ENCODE results near the gene UBE2K. TPM values are rescaled to one million over a fixed set of nuclear protein-coding genes. Genes with fewer than 3 reads are reported as not detected.

The UBE2K gene
- total RNA-seq, 4 donors from 2014 or later: 28.7 to 38.8 (median 32.1) TPM

- intact Hi-C loops (cut with DNase I; ENCODE audit: low total_unique reads) (no loop called here), in situ Hi-C loops (cut with MboI; ENCODE audit: low sequenced_read_pairs in 4 of 4) (no loop called here)
These were observed 43.5 kb downstream of the UBE2K start for GRCh38 chr4:39741401-39741800.

GRCh38 chr4:39745920-39746319, 48.0 kb downstream of the UBE2K start:
- TF ChIP-seq CTCF (IDR thresholded peaks at IDR 0.05 in 4 of 5, conservative IDR thresholded peaks at IDR 0.05 in 1 of 5) (no peak), POLR2A (IDR thresholded peaks at IDR 0.05) (no peak)

More at GRCh38 chr4:39741401-39741800, 43.5 kb downstream of the UBE2K start:
- no peaks in the 10 kb centered on the region for H3K9me3 ChIP-seq
- peaks cover 0 to 5% of the 10 kb centered on the region in 2 donors for H3K4me1 ChIP-seq
- H3K27me3 ChIP-seq: no peaks in the 10 kb centered on the region
- no peak for ATAC-seq
- TF ChIP-seq POLR2A (IDR thresholded peaks at IDR 0.05) (no peak), CTCF (IDR thresholded peaks at IDR 0.05 in 4 of 5, conservative IDR thresholded peaks at IDR 0.05 in 1 of 5) (no peak)
- no peak for DNase-seq
- peaks cover 0 to 4% of the 10 kb centered on the region in 2 donors for H3K36me3 ChIP-seq
- H3K4me3 ChIP-seq: no peak overlapping the region
- H3K27ac ChIP-seq: no peak overlapping the region

GRCh38 chr4:39750216-39750615, 52.3 kb downstream of the UBE2K start:
- Histone ChIP-seq H3K36me3 (peaks cover 0 to 21% of the 10 kb centered on the region in 2 donors), H3K4me1 (peaks cover 0 to 5% of the 10 kb centered on the region in 2 donors), H3K9me3 (no peaks in the 10 kb centered on the region), H3K27ac (no peak overlapping the region), H3K27me3 (no peaks in the 10 kb centered on the region), H3K4me3 (no peak overlapping the region)
- ATAC-seq (no peak), DNase-seq (no peak)
- in situ Hi-C loops (cut with MboI; ENCODE audit: low sequenced_read_pairs in 4 of 4): no loop called here
- TF ChIP-seq POLR2A (IDR thresholded peaks at IDR 0.05) (no peak), CTCF (IDR thresholded peaks at IDR 0.05 in 4 of 5, conservative IDR thresholded peaks at IDR 0.05 in 1 of 5) (no peak)
- intact Hi-C loops (cut with DNase I; ENCODE audit: low total_unique reads): no loop called here

More at GRCh38 chr4:39745920-39746319, 48.0 kb downstream of the UBE2K start:
- H3K27me3 ChIP-seq: no peaks in the 10 kb centered on the region
- no peaks in the 10 kb centered on the region for H3K9me3 ChIP-seq
- intact Hi-C loops (cut with DNase I; ENCODE audit: low total_unique reads) (no loop called here), in situ Hi-C loops (cut with MboI; ENCODE audit: low sequenced_read_pairs in 4 of 4) (no loop called here)
- H3K4me3 ChIP-seq: no peak overlapping the region
- DNase-seq (no peak), ATAC-seq (no peak)
- H3K4me1 ChIP-seq: peaks cover 0 to 5% of the 10 kb centered on the region in 2 donors
- peaks cover 0 to 12% of the 10 kb centered on the region in 2 donors for H3K36me3 ChIP-seq
- H3K27ac ChIP-seq: no peak overlapping the region

- DNase-seq (no peak), ATAC-seq (no peak)
- Histone ChIP-seq H3K36me3 (peaks cover 0 to 35% of the 10 kb centered on the region in 2 donors), H3K27me3 (no peaks in the 10 kb centered on the region), H3K4me3 (no peak overlapping the region), H3K9me3 (no peaks in the 10 kb centered on the region), H3K4me1 (no peaks in the 10 kb centered on the region), H3K27ac (no peak overlapping the region)
- intact Hi-C loops (cut with DNase I; ENCODE audit: low total_unique reads): no loop called here
- TF ChIP-seq CTCF (IDR thresholded peaks at IDR 0.05 in 4 of 5, conservative IDR thresholded peaks at IDR 0.05 in 1 of 5) (no peak), POLR2A (IDR thresholded peaks at IDR 0.05) (no peak)
- in situ Hi-C loops (cut with MboI; ENCODE audit: low sequenced_read_pairs in 4 of 4): no loop called here
These were observed 56.4 kb downstream of the UBE2K start for GRCh38 chr4:39754309-39754708.

GRCh38 chr4:39756159-39756558, 58.2 kb downstream of the UBE2K start:
- DNase-seq: no peak
- no peak overlapping the region for H3K4me3 ChIP-seq
- no peak for ATAC-seq
- no peaks in the 10 kb centered on the region for H3K27me3 ChIP-seq
- peaks cover 0 to 40% of the 10 kb centered on the region in 2 donors for H3K36me3 ChIP-seq
- intact Hi-C loops (cut with DNase I; ENCODE audit: low total_unique reads) (no loop called here), in situ Hi-C loops (cut with MboI; ENCODE audit: low sequenced_read_pairs in 4 of 4) (no loop called here)
- H3K9me3 ChIP-seq: no peaks in the 10 kb centered on the region
- no peak for TF ChIP-seq POLR2A (IDR thresholded peaks at IDR 0.05)
- no peak for TF ChIP-seq CTCF (IDR thresholded peaks at IDR 0.05 in 4 of 5, conservative IDR thresholded peaks at IDR 0.05 in 1 of 5)
- H3K27ac ChIP-seq: no peak overlapping the region
- H3K4me1 ChIP-seq: no peaks in the 10 kb centered on the region
